RWPE2 (cell line): ENCODE data around the gene WDR87.

Experiments used
- ATAC-seq: fragments of 200-7000 bp; cut with Tn5 transposase; 3 replicates; pipeline ENCODE4 v1.9.1; 2021; ENCODE audit warnings: low read depth
- DNase-seq: peaks from one replicate; pipeline ENCODE4 v3.0.0-alpha.2; 2020; ENCODE audit warnings: low spot score
- H3K27ac ChIP-seq: fragments of 450-650 bp; 2 replicates; pipeline ENCODE4 v1.5.1; 2017; ENCODE audit warnings: mild to moderate bottlenecking; ENCODE audit not compliant: poor library complexity, severe bottlenecking
- H3K27me3 ChIP-seq: fragments of 250-450 bp; sonication (Bioruptor Pico); 2 replicates; pipeline ENCODE4 v1.5.1; 2021; ENCODE audit warnings: mild to moderate bottlenecking, moderate library complexity; ENCODE audit not compliant: insufficient read depth, poor library complexity, severe bottlenecking
- H3K36me3 ChIP-seq: fragments of 250-450 bp; sonication (Bioruptor Pico); 2 replicates; pipeline ENCODE4 v1.5.1; 2020; ENCODE audit warnings: low read depth, mild to moderate bottlenecking, moderate library complexity
- H3K4me1 ChIP-seq: fragments of 250-450 bp; sonication (Bioruptor Pico); 2 replicates; pipeline ENCODE4 v1.5.1; 2021; ENCODE audit warnings: mild to moderate bottlenecking, moderate library complexity; ENCODE audit not compliant: insufficient read depth, poor library complexity, severe bottlenecking
- H3K4me3 ChIP-seq: fragments of 250-450 bp; sonication (Bioruptor Pico); 2 replicates; pipeline ENCODE4 v1.5.1; 2021; ENCODE audit warnings: mild to moderate bottlenecking, moderate library complexity; ENCODE audit not compliant: severe bottlenecking
- H3K9me3 ChIP-seq: fragments of 250-450 bp; sonication (Bioruptor Pico); 2 replicates; pipeline ENCODE4 v1.5.1; 2021; ENCODE audit warnings: mild to moderate bottlenecking, moderate library complexity; ENCODE audit not compliant: severe bottlenecking
- TF ChIP-seq, protein P1 (sequence below): fragments of 450-650 bp; IDR thresholded peaks from one replicate; pipeline ENCODE4 v1.5.1; 2017; ENCODE audit warnings: mild to moderate bottlenecking, moderate library complexity; ENCODE audit not compliant: poor library complexity, severe bottlenecking

WDR87 gene

DNA sequence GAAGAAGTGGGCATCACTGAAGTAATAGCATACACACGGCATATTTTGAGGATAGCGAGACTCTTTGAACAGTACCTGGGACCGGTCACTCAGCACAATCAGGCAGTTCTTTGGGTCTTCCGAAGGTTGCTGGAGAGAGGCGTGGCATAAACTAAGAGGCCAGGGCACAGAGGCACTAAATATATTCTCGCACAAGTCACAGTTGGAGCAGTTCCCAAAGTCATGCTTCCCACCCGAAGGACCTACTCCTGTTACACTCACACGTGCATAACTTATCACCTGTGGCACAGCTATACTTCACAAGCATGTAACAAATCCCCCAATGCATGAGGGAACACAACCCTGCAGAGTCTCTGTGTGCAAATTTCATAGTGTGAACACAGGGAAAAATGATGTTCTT lies 10.2 kb downstream of the WDR87 start:
- Histone ChIP-seq H3K4me3 (no peak overlapping the region), H3K9me3 (no peaks in the 10 kb centered on the region), H3K36me3 (no peaks in the 10 kb centered on the region), H3K27me3 (no peaks in the 10 kb centered on the region), H3K4me1 (no peaks in the 10 kb centered on the region), H3K27ac (no peak overlapping the region)
- DNase-seq (no peak), ATAC-seq (no peak)
- TF ChIP-seq, protein P1, sequence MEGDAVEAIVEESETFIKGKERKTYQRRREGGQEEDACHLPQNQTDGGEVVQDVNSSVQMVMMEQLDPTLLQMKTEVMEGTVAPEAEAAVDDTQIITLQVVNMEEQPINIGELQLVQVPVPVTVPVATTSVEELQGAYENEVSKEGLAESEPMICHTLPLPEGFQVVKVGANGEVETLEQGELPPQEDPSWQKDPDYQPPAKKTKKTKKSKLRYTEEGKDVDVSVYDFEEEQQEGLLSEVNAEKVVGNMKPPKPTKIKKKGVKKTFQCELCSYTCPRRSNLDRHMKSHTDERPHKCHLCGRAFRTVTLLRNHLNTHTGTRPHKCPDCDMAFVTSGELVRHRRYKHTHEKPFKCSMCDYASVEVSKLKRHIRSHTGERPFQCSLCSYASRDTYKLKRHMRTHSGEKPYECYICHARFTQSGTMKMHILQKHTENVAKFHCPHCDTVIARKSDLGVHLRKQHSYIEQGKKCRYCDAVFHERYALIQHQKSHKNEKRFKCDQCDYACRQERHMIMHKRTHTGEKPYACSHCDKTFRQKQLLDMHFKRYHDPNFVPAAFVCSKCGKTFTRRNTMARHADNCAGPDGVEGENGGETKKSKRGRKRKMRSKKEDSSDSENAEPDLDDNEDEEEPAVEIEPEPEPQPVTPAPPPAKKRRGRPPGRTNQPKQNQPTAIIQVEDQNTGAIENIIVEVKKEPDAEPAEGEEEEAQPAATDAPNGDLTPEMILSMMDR: no peak

DNA sequence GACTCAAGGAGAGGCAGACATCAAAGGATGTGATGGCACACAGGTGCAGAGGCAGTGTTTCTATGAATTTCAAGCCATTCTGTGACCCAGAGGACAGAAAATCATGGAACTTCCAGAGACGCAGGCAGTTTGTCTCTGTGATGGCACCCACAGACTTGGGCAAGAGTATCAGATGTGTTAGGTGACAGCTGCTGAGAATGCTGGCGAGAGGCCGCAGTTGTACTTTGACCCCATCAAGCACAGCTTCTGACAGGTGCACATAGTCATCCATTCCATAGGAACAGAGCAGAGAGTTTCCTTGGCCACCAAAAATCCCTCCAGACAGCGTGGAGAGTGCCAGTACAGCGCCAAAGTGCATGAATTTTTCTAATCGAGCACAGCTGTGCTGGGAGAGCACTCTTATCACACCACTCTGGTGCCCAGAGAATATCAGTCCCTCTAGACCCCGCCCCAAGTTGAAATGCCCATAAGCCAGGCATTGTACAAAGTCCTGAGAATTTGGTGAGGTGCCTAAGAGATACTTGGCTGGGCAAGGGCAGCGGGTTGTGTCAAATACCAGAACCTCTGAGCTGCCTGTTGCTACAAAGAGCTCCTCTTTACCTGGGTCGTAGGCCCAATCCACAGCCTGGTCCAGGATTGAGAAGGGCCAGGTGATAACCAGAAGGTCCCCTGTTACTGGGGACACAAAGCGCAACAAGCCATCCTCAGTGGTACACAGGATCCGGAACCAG lies 12.4 kb downstream of the WDR87 start:
- no peak overlapping the region for H3K27ac ChIP-seq
- H3K36me3 ChIP-seq: no peaks in the 10 kb centered on the region

DNA sequence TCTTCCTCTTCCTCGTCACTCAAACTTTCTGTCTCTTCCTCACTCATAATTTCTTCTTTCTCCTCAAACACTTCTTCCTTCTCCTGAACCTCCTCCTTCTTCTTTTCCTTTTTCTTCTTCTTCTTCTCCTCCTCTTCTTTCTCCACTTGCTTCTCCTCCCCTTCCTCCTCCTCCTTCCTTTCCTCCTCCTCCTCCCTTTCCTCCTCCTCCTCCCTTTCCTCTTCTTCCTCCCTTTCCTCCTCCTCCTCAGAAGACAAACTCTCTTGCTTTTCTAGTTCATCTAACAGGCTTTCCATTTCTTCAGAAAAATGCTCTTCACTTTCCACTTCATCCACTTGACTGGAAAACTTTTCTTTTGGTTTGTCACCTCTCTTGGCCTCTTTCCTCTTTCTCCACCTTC lies 19.8 kb downstream of the WDR87 start:
- no peak overlapping the region for H3K4me3 ChIP-seq
- peaks cover 1% of the 10 kb centered on the region for H3K9me3 ChIP-seq
- H3K4me1 ChIP-seq: no peaks in the 10 kb centered on the region
- DNase-seq (no peak), ATAC-seq (no peak)
- no peak overlapping the region for H3K27ac ChIP-seq
- no peaks in the 10 kb centered on the region for H3K36me3 ChIP-seq
- TF ChIP-seq, protein P1: no peak
- H3K27me3 ChIP-seq: no peaks in the 10 kb centered on the region

More for the DNA sequence above, 12.4 kb downstream of the WDR87 start:
- H3K27me3 ChIP-seq: no peaks in the 10 kb centered on the region
- DNase-seq (no peak), ATAC-seq (no peak)
- TF ChIP-seq, protein P1: no peak
- H3K9me3 ChIP-seq: no peaks in the 10 kb centered on the region
- H3K4me1 ChIP-seq: no peaks in the 10 kb centered on the region
- no peak overlapping the region for H3K4me3 ChIP-seq

DNA sequence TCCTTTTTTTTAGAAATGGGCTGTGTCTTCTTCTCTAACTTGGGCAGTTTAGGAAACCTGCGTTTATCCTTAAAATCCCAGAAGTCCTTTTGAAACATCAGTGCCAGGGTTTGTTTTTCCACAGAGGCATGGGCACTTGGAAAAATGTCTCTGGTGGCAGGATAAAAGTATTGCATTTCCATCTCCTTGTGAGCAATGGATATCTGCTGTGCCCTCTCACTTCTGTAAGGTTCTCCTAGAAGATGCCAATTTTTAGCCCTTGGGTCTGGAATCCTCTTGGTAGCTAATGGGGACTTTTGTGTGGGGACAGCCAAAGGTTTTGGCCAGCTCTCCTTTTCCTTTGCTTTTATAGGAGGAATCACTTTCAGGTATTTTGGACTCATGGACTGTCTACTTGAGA lies 21.0 kb downstream of the WDR87 start:
- H3K4me1 ChIP-seq: no peaks in the 10 kb centered on the region
- no peak for DNase-seq
- H3K4me3 ChIP-seq: no peak overlapping the region
- TF ChIP-seq, protein P1: no peak
- peaks cover 4% of the 10 kb centered on the region for H3K9me3 ChIP-seq
- no peaks in the 10 kb centered on the region for H3K27me3 ChIP-seq
- ATAC-seq: no peak
- H3K27ac ChIP-seq: no peak overlapping the region
- H3K36me3 ChIP-seq: no peaks in the 10 kb centered on the region

DNA sequence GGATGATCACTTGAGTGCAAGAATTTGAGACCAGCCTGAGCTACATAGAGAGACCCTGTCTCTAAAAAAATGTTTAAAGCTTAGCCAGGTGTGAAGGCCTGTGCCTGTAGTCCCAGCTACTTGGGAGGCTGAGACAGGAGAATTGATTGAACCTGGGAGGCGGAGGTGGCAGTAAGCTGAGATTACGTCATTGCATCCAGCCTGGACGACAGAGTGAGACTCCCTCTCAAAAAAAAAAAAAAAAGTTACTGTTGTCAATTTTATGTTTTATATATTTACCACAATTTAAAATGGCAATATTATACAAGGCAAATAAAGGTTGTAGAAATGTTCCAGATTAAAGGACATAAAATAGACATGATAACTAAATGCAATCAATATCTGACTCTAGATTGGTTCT lies 29.2 kb downstream of the WDR87 start:
- no peak for ATAC-seq
- H3K27ac ChIP-seq: no peak overlapping the region
- TF ChIP-seq, protein P1: no peak

More for the DNA sequence above, 29.2 kb downstream of the WDR87 start:
- no peak for DNase-seq
- Histone ChIP-seq H3K27me3 (no peaks in the 10 kb centered on the region), H3K4me1 (no peaks in the 10 kb centered on the region), H3K4me3 (no peak overlapping the region), H3K9me3 (peaks cover 4% of the 10 kb centered on the region), H3K36me3 (no peaks in the 10 kb centered on the region)
